Measurements from ENCODE around the gene COL25A1. TPM values are rescaled to one million over a fixed set of nuclear protein-coding genes. Genes with fewer than 3 reads are reported as not detected.
"Not testable (repeated sequence)": the region's sequence is repeated elsewhere in the genome, so short reads cannot be mapped to it uniquely, and the experiment has no call there.

Gene COL25A1
- total and polyA plus RNA-seq, 2 experiments from 2014 or later, result 0.28 to 1.9 TPM

GRCh38 chr4:108940634-108941033 is 361.8 kb downstream of the COL25A1 start:
- DNase-seq (ENCODE audit: low spot score), result no peak
- 59% methylated on average over 1 of the region's 1 CpG for WGBS (ENCODE audit: low lambda C conversion rate, missing lambda C conversion rate)

GRCh38 chr4:108940149-108940548 is 362.3 kb downstream of the COL25A1 start:
- Histone ChIP-seq H3K36me3 (replicated peaks; ENCODE audit: insufficient read depth, low read depth) (no peaks in the 10 kb centered on the region), H3K4me2 (no peak overlapping the region), H3K9me3 (ENCODE audit: low read depth) (no peaks in the 10 kb centered on the region), H3K79me2 (no peaks in the 10 kb centered on the region), H4K20me1 (ENCODE audit: insufficient read depth, poor library complexity, severe bottlenecking) (no peaks in the 10 kb centered on the region), H3K27me3 (no peaks in the 10 kb centered on the region), H2AFZ (no peak overlapping the region), H3K9me2 (replicated peaks; ENCODE audit: insufficient read depth) (no peaks in the 10 kb centered on the region), H3K27ac (no peak overlapping the region), H3K4me1 (ENCODE audit: insufficient read depth) (peaks cover 12% of the 10 kb centered on the region), H3K4me3 (no peak overlapping the region)
- TF ChIP-seq EZH2phosphoT487 (IDR thresholded peaks at IDR 0.05; ENCODE audit: low read depth, severe bottlenecking, unreplicated experiment), result no peak
- no peak for TF ChIP-seq EZH2 (IDR thresholded peaks at IDR 0.05; ENCODE audit: borderline replicate concordance)
- TF ChIP-seq CTCF (IDR thresholded peaks at IDR 0.05; ENCODE audit: poor library complexity), result no peak
- no peak for DNase-seq (ENCODE audit: low spot score)
- 91% methylated on average over 5 of the region's 5 CpGs for WGBS (ENCODE audit: low lambda C conversion rate, missing lambda C conversion rate)

More at GRCh38 chr4:108940634-108941033, 361.8 kb downstream of the COL25A1 start:
- Histone ChIP-seq H3K27ac (no peak overlapping the region), H3K27me3 (no peaks in the 10 kb centered on the region), H3K4me2 (no peak overlapping the region), H3K79me2 (no peaks in the 10 kb centered on the region), H2AFZ (no peak overlapping the region), H3K9me3 (ENCODE audit: low read depth) (no peaks in the 10 kb centered on the region), H3K36me3 (replicated peaks; ENCODE audit: insufficient read depth, low read depth) (no peaks in the 10 kb centered on the region), H4K20me1 (ENCODE audit: insufficient read depth, poor library complexity, severe bottlenecking) (no peaks in the 10 kb centered on the region), H3K4me1 (ENCODE audit: insufficient read depth) (peaks cover 12% of the 10 kb centered on the region), H3K9me2 (replicated peaks; ENCODE audit: insufficient read depth) (no peaks in the 10 kb centered on the region), H3K4me3 (no peak overlapping the region)
- TF ChIP-seq EZH2phosphoT487 (IDR thresholded peaks at IDR 0.05; ENCODE audit: low read depth, severe bottlenecking, unreplicated experiment) (no peak), CTCF (IDR thresholded peaks at IDR 0.05; ENCODE audit: poor library complexity) (no peak), EZH2 (IDR thresholded peaks at IDR 0.05; ENCODE audit: borderline replicate concordance) (no peak)

GRCh38 chr4:108937066-108937465 is 365.4 kb downstream of the COL25A1 start:
- 73% methylated on average over 5 of the region's 5 CpGs for WGBS (ENCODE audit: low lambda C conversion rate, missing lambda C conversion rate)

GRCh38 chr4:108933925-108934324 is 368.5 kb downstream of the COL25A1 start:
- not testable (repeated sequence) for H2AFZ ChIP-seq; H3K9me3 ChIP-seq (ENCODE audit: low read depth); H3K4me2 ChIP-seq; DNase-seq (ENCODE audit: low spot score); H3K27me3 ChIP-seq; H3K27ac ChIP-seq; H3K36me3 ChIP-seq (replicated peaks; ENCODE audit: insufficient read depth, low read depth); H4K20me1 ChIP-seq (ENCODE audit: insufficient read depth, poor library complexity, severe bottlenecking); H3K4me3 ChIP-seq; H3K4me1 ChIP-seq (ENCODE audit: insufficient read depth); H3K79me2 ChIP-seq; H3K9me2 ChIP-seq (replicated peaks; ENCODE audit: insufficient read depth)
- WGBS (ENCODE audit: low lambda C conversion rate, missing lambda C conversion rate), result 96% methylated on average over 5 of the region's 5 CpGs

More at GRCh38 chr4:108937066-108937465, 365.4 kb downstream of the COL25A1 start:
- DNase-seq (ENCODE audit: low spot score), result no peak
- Histone ChIP-seq H3K9me3 (ENCODE audit: low read depth) (no peaks in the 10 kb centered on the region), H2AFZ (no peak overlapping the region), H3K27ac (no peak overlapping the region), H3K36me3 (replicated peaks; ENCODE audit: insufficient read depth, low read depth) (no peaks in the 10 kb centered on the region), H3K79me2 (no peaks in the 10 kb centered on the region), H4K20me1 (ENCODE audit: insufficient read depth, poor library complexity, severe bottlenecking) (no peaks in the 10 kb centered on the region), H3K4me3 (no peak overlapping the region), H3K27me3 (no peaks in the 10 kb centered on the region), H3K9me2 (replicated peaks; ENCODE audit: insufficient read depth) (no peaks in the 10 kb centered on the region), H3K4me2 (no peak overlapping the region), H3K4me1 (ENCODE audit: insufficient read depth) (no peaks in the 10 kb centered on the region)
- TF ChIP-seq EZH2phosphoT487 (IDR thresholded peaks at IDR 0.05; ENCODE audit: low read depth, severe bottlenecking, unreplicated experiment) (no peak), EZH2 (IDR thresholded peaks at IDR 0.05; ENCODE audit: borderline replicate concordance) (no peak), CTCF (IDR thresholded peaks at IDR 0.05; ENCODE audit: poor library complexity) (no peak)

Data from hepatocyte (in vitro differentiated cells).